Measurements from ENCODE around the gene DTNBP1.
A peak's percentile ranks its signal among the peaks of the same experiment; 100 is the strongest.

Gene DTNBP1

DNA sequence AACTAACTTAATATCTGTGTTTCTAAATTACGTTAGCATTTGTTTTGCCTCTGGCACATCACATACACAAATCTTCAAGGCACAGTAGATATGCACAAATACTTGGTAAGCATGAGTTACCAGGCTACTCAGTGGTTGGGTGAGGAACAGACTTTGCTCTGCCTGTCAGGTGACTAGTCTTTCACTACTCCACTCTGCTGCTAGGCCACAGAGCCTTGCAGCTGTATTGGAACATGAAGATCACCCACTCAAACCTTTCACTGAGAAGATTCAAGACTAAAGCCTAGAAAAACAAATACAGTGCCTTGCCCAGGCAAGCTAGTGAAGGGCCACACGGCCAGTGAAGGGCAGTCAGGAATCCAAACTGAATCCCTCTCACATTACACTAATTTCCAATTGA is 47.0 kb downstream of the DTNBP1 start:
- Histone ChIP-seq H3K4me3 (ENCODE audit: low read depth, low read length) (no peak overlapping the region), H3K79me2 (peaks cover 27% of the 10 kb centered on the region), H3K9ac (no peak overlapping the region), H3K4me2 (ENCODE audit: low read length) (no peak overlapping the region), H3K27me3 (ENCODE audit: control insufficient read depth, insufficient read depth, low read length) (no peaks in the 10 kb centered on the region), H2AFZ (no peak overlapping the region), H3K36me3 (ENCODE audit: control insufficient read depth, insufficient read depth, low read length) (no peaks in the 10 kb centered on the region), H3K4me1 (peaks cover 4% of the 10 kb centered on the region), H3K27ac (no peak overlapping the region), H3K9me3 (ENCODE audit: control insufficient read depth, low read length) (no peaks in the 10 kb centered on the region)
- TF ChIP-seq, protein P1, sequence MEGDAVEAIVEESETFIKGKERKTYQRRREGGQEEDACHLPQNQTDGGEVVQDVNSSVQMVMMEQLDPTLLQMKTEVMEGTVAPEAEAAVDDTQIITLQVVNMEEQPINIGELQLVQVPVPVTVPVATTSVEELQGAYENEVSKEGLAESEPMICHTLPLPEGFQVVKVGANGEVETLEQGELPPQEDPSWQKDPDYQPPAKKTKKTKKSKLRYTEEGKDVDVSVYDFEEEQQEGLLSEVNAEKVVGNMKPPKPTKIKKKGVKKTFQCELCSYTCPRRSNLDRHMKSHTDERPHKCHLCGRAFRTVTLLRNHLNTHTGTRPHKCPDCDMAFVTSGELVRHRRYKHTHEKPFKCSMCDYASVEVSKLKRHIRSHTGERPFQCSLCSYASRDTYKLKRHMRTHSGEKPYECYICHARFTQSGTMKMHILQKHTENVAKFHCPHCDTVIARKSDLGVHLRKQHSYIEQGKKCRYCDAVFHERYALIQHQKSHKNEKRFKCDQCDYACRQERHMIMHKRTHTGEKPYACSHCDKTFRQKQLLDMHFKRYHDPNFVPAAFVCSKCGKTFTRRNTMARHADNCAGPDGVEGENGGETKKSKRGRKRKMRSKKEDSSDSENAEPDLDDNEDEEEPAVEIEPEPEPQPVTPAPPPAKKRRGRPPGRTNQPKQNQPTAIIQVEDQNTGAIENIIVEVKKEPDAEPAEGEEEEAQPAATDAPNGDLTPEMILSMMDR (IDR thresholded peaks at IDR 0.05): no peak

- no peaks in the 10 kb centered on the region for H3K36me3 ChIP-seq (ENCODE audit: control insufficient read depth, insufficient read depth, low read length)
- no peak overlapping the region for H2AFZ ChIP-seq
- no peak overlapping the region for H3K4me3 ChIP-seq (ENCODE audit: low read depth, low read length)
- TF ChIP-seq, protein P1 (IDR thresholded peaks at IDR 0.05): no peak
- no peak overlapping the region for H3K4me2 ChIP-seq (ENCODE audit: low read length)
- H3K27me3 ChIP-seq (ENCODE audit: control insufficient read depth, insufficient read depth, low read length): no peaks in the 10 kb centered on the region
- no peak overlapping the region for H3K27ac ChIP-seq
- peaks cover 4% of the 10 kb centered on the region for H3K4me1 ChIP-seq
- H3K79me2 ChIP-seq: peaks cover 31% of the 10 kb centered on the region
- H3K9ac ChIP-seq: no peak overlapping the region
- no peaks in the 10 kb centered on the region for H3K9me3 ChIP-seq (ENCODE audit: control insufficient read depth, low read length)
These were observed 48.6 kb downstream of the DTNBP1 start for GRCh38 chr6:15614277-15614676.

- Histone ChIP-seq H3K4me2 (ENCODE audit: low read length) (no peak overlapping the region), H3K9me3 (ENCODE audit: control insufficient read depth, low read length) (no peaks in the 10 kb centered on the region), H3K79me2 (peaks cover 4% of the 10 kb centered on the region), H3K9ac (no peak overlapping the region), H3K36me3 (ENCODE audit: control insufficient read depth, insufficient read depth, low read length) (no peaks in the 10 kb centered on the region), H3K4me3 (ENCODE audit: low read depth, low read length) (no peak overlapping the region), H2AFZ (no peak overlapping the region), H3K27me3 (ENCODE audit: control insufficient read depth, insufficient read depth, low read length) (no peaks in the 10 kb centered on the region), H3K27ac (peak overlapping the region; percentile 48), H3K4me1 (no peaks in the 10 kb centered on the region)
- TF ChIP-seq, protein P1 (IDR thresholded peaks at IDR 0.05): no peak
These were observed 54.4 kb downstream of the DTNBP1 start for GRCh38 chr6:15608396-15608795.

GRCh38 chr6:15607603-15608002 is 55.2 kb downstream of the DTNBP1 start:
- H2AFZ ChIP-seq: no peak overlapping the region
- no peaks in the 10 kb centered on the region for H3K4me1 ChIP-seq
- H3K9me3 ChIP-seq (ENCODE audit: control insufficient read depth, low read length): no peaks in the 10 kb centered on the region
- no peak overlapping the region for H3K9ac ChIP-seq
- no peaks in the 10 kb centered on the region for H3K27me3 ChIP-seq (ENCODE audit: control insufficient read depth, insufficient read depth, low read length)
- no peaks in the 10 kb centered on the region for H3K36me3 ChIP-seq (ENCODE audit: control insufficient read depth, insufficient read depth, low read length)
- peaks cover 4% of the 10 kb centered on the region for H3K79me2 ChIP-seq
- no peak overlapping the region for H3K4me2 ChIP-seq (ENCODE audit: low read length)
- TF ChIP-seq, protein P1 (IDR thresholded peaks at IDR 0.05): no peak
- no peak overlapping the region for H3K4me3 ChIP-seq (ENCODE audit: low read depth, low read length)
- H3K27ac ChIP-seq: no peak overlapping the region

GRCh38 chr6:15606347-15606746 is 56.5 kb downstream of the DTNBP1 start:
- Histone ChIP-seq H3K4me2 (ENCODE audit: low read length) (no peak overlapping the region), H3K27me3 (ENCODE audit: control insufficient read depth, insufficient read depth, low read length) (no peaks in the 10 kb centered on the region), H3K27ac (no peak overlapping the region), H3K9me3 (ENCODE audit: control insufficient read depth, low read length) (no peaks in the 10 kb centered on the region), H3K4me1 (no peaks in the 10 kb centered on the region), H3K79me2 (peaks cover 4% of the 10 kb centered on the region), H2AFZ (no peak overlapping the region), H3K9ac (no peak overlapping the region), H3K36me3 (ENCODE audit: control insufficient read depth, insufficient read depth, low read length) (no peaks in the 10 kb centered on the region), H3K4me3 (ENCODE audit: low read depth, low read length) (no peak overlapping the region)
- TF ChIP-seq, protein P1 (IDR thresholded peaks at IDR 0.05): no peak
